HG03432 (cell line): ENCODE results near the gene PCBP3.
"Not testable (repeated sequence)": the region's sequence is repeated elsewhere in the genome, so short reads cannot be mapped to it uniquely, and the experiment has no call there.

ENCODE experiments used
- ATAC-seq: cut with Tn5 transposase; IDR thresholded peaks from one replicate; pipeline ENCODE4 v1.9.1; 2021; ENCODE audit warnings: mild to moderate bottlenecking, moderate library complexity; ENCODE audit not compliant: unreplicated experiment

Gene PCBP3

DNA sequence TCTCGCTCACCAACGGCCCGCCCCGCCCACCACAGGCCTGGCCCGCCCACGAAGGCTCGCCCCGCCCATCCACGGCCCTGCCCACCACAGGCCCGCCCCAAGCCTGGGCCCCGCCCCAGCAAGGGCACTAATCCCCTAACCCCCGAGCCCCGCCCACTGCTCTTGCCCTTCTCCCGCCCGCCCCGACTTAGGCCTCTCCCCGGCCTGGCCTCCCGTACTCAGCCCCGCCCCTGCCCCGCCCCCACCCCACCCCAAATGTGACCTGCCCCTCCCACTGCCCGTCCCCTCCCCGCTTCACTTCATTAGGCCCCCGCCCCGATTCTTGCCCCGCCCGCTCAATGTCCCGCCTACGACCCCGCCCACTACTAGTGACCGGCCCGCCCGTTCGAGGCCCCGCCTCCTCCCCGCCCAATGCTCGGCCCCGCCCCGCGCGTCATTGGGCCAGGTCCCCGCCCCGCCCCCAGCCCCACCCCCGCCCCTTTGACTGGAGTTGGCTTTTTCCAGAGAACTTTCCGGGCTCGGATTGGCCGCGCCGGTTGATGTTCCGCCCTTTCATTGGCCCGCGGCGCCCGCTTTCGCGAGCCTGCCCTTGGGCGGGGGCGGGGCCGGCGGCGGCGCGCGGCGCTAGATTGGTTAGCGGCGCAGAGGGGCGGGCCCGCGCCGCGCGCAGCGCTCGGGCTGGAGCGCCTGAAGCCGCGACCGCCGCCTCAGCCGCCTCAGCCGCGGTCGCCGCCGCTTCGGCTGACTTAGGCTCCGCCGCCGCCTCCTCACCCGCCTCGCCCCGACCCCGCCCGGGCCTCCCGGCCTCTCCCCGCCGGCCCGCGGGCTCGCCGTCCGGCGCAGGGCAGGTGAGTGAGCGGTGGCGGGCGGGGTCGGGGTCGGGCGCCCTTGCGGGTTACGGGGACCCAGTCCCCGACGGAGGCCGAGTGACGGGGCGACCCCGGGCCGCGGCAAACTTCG, at the start of gene PCBP3:
Gene PCBP3 (plus strand): TSS at position 705 of the 960 bp plus-strand sequence. CDS start 206,361 bp downstream, outside the sequence.
- peak; percentile 79 for ATAC-seq

DNA sequence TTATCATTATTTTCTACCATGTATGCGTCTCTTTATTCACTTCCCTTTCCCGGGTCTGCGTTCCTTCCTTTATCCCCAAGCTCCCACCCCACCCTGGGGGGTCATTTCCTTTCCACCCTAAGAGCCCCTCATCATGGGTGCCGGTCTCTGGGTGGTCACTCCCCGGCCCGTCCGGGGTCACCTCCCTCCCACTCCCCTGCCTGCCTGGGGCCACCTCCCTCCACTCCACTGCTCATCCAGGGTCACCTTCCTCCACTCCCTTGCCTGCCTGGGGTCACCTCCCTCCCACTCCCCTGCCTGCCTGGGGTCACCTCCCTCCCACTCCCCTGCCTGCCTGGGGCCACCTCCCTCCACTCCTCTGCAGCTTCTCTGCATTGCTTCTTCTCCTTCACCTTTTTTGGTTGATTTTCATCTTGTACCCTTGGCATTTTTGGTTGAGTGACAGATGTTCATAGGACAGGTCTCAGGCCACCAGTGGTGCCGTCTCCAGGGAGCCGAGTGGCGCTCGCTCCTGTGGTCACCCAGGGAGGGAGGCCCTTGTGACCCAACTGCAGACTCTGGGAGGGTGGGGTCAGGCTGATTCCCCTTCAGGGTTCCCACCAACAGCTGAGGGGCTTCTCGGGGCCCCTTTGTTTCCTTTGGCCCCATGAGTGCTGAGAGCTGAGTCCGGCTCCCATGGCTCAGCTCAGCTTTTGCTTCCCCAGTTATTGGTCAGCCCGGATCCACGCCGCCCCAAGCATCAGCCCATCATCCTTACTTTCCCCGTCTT, 48.6 kb upstream of the PCBP3 start:
- no peak for ATAC-seq

GRCh38 chr21:45595574-45596295, 47.8 kb upstream of the PCBP3 start:
- no peak for ATAC-seq

DNA sequence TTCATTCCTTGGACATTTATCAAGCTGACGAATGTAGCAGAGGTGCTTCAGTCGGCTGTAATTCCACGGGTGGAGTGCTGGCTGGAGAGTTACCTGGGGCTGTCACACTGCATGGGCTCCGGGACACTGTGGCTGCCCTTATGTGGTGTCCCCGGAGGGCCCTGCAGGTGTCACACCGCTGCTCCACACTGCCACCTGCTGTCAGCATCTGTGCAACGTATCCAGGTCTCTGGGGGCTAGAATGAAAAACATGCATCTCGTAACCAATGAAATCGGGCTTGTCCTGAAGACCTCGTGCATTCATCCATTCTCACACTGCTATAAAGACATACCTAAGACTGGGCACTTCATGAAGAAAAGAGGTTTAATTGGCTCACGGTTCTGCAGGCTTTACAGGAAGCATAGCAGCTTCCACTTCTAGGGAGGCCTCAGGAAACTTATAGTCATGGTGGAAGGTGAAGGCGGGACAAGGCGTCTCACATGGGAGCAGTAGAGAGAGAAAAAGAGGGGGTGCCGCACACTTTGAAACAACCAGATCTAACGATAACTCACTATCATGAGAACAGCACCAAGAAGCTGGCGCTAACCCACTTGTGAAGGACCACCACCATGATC, 46.7 kb upstream of the PCBP3 start:
- no peak for ATAC-seq

DNA sequence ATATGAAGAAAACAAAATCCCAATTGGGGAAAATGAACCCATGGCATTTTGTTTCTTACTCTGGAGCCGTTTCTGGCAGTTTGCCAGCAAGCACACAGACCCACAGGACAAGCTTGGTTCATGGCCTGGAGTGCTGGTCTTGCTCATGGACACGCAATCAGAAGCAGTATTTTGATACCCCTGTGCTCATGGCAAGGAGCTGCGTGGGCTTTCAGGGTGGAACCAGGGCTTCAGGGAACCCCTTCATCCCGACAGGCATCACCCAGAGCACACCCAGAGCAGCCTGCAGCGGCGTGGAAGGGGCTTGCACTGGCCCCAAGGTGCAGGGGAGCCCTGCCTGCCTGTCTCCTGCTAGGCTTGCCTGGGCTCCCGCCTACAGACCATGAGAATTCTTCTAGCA, 45.4 kb upstream of the PCBP3 start:
- ATAC-seq = no peak

- no peak for ATAC-seq
Measured at GRCh38 chr21:45598666-45599065, 44.9 kb upstream of the PCBP3 start.

DNA sequence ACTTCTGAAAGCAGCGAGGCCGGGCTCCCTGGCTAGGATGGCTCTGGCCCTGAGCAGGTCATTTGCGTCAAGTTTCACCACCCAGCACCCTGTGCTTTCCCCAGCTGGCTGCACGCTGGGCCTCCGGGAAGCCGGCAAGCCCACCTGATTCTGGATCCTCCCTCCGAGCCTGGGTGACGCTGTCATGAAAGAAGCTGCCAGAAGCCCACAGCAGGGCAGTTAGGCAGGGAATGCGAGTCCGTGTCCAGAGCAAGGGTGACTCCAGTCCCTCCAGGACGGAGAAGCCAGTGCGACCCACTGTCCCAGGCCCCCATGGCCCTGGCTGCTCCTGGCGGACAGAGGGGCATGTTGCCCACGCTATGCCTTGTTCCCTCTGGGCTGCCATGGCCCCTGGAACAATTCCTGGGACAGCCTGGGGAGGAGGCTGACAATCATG, 44.4 kb upstream of the PCBP3 start:
- ATAC-seq = no peak

DNA sequence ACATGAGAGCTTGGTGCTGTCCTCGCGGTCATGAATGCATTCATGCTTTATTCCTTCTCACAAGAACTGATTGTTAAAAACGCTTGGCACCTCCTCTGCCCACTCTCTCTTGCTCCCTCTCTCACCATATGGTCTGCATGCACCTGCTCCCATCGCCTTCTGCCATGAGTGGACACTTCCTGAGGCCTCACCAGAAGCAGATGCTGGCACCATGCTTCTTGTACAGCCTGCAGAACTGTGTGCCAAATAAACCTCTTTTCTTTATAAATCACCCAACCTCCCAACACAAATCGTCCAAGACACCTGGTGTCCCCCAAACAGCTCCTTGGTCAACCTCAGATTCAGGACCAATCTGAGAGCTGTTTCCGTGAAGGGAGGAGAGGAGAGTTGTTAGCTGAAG, 43.3 kb upstream of the PCBP3 start:
- ATAC-seq = no peak

GRCh38 chr21:45601551-45601950, 42.0 kb upstream of the PCBP3 start:
- ATAC-seq = no peak

- no peak for ATAC-seq
Measured at GRCh38 chr21:45602106-45602505, 41.4 kb upstream of the PCBP3 start.

- no peak for ATAC-seq
Measured at GRCh38 chr21:45603481-45603880, 40.0 kb upstream of the PCBP3 start.

DNA sequence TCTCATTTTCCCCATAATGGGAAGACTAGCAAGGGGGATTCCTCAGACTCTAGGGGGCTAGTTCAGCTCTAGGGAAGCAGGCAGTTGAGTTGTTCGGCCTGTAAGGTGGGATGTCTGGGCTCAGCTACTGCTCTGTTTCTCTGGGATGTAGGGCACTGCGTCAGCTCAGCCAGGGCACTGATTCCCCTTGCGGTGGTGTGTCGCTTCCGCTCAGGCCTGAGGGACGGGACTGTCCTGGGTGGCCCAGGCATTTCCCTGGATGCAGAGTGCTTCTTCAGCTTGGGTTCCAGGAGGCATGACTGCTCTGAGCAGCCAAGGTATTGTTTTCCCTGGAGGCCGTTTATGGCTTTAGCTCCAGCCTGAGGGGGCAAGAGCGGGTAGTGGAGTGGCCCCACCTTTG, 38.8 kb upstream of the PCBP3 start:
- ATAC-seq = not testable (repeated sequence)

DNA sequence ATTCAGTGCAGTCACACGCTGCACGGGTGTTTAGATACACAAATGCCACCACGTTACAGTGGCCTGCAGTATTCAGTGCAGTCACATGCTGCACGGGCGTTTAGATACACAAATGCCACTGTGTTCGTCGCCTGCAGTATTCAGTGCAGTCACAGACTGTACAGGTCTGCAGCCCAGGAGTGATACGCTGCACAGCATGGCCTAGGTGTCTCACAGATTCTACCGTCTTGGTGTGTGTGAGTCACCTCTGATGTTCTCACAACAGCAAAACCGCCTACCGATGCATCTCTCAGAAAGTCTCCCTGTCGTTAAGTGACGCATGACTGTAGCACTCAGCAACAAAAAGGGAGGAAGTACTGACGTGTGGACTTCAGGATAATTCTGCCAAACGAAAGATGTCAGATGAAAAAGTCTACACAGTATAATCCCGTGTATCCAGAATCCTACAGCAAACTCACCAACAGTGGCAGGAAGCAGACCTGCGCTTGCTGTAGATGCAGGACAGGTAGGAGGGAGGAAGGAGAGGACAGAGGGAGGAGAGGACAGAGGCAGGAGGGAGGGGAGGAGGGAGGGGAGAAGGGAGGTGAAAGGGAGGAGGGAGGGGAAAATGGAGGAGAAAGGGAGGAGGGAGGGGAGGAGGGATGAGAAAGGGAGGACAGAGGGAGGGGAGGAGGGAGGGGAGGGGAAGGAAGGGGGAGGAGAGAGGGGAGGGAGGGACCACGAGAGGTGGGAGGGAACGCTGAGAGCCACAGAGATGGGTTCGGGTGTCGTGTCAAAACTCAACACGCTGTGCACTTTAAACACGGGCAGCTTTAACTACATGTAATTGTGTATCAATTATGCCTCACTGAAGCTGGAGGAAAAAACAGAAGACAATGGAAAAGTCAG, 36.3 kb upstream of the PCBP3 start:
- ATAC-seq = no peak

- ATAC-seq = no peak
Measured at GRCh38 chr21:45607909-45608295, 35.6 kb upstream of the PCBP3 start.

- ATAC-seq = not testable (repeated sequence)
Measured at GRCh38 chr21:45608747-45609470, 34.6 kb upstream of the PCBP3 start.

DNA sequence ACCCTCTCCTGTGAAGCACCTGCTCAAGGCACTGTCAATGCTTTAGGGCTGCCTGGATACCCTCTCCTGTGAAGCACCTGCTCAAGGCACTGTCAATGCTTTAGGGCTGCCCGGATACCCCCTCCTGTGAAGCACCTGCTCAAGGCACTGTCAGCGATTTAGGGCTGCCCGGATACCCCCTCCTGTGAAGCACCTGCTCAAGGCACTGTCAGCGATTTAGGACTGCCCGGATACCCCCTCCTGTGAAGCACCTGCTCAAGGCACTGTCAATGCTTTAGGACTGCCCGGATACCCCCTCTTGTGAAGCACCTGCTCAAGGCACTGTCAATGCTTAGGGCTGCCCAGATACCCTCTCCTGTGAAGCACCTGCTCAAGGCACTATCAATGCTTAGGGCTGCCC, 33.9 kb upstream of the PCBP3 start:
- ATAC-seq = not testable (repeated sequence)

DNA sequence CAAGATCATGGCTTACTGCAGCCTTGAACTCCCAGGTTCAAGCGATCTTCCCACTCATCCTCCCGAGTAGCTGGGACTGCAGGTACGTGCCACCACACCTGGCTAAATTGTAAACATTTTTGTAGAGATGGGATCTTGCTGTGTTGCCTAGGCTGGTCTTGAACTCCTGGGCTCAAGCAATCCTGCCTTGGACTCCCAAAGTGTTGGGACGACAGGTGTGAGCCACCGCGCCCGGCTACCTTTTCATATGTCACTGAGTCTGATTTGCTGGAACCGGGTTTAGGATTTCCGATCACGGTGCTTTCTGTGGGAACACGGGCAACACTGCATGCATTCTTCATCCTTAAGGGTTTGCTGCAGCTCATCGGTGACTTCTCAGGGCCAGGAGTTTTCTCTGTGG, 32.2 kb upstream of the PCBP3 start:
- no peak for ATAC-seq

DNA sequence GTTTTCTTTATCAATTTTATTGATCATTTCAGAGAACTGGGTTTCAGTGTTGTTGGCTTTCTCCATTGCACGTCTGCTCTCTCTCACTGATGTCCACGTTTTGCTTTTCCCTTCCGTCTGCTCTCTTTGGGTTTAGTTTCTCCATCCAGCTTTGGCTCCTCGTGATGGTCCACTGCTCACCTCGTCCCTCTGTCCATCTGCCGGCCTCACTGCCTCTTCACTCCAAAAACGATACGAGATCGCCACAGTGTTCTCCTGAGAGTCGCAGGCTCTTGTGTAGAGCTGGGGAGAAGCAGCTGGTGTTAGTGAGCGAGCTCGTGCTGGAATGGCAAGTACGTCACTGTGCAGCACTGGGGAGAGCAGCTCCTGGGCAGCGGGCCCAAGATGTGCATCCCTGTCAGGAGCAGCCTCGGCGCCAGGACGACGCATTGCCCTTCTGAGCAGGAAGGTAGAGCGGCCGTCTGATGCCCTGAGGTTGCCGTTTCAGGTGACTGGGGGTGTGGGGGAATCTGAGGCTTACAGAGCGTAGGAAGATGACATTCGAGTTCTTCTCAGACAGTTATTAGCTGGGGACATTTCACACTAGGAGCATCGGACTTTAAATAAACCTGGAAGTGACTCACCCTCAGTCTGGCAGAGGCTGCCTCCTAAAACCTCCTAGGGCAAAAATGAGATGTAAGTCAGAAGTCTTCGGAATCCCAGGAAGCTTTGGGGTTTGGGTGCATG, 31.4 kb upstream of the PCBP3 start:
- ATAC-seq = no peak

- not testable (repeated sequence) for ATAC-seq
Measured at GRCh38 chr21:45612665-45613019, 30.9 kb upstream of the PCBP3 start.
